Measurements from ENCODE around the gene UBQLN3. TPM values are rescaled to one million over a fixed set of nuclear protein-coding genes. Genes with fewer than 3 reads are reported as not detected.

Gene UBQLN3
- total and polyA plus RNA-seq, 2 donors (not counting 3 experiments of a cell fraction or from before 2014, with no cell fraction given), result not detected

DNA sequence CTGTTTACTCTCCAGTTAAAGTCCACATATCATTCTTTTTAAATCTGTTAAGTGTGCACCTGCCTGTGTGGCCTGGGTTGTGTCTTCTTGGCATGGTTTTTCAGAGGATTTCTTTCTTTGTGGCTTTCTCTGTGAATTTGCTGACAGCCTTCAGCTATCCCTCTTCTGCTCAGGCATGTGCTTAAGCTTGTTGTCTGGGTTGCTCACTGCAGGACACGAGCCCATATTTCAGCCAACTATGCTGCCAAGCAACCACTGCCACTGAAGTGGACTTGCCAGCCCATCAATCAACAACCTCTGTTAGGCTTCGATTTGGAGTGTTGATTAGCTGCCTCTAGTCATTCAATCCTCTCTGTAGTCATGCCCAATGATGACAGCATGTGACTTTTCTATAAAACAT lies 42.2 kb downstream of the UBQLN3 start:
- dilution Hi-C loops (cut with MboI; ENCODE audit: extremely low pct_ligation_motif_present, low sequenced_read_pairs) (no loop called here), intact Hi-C loops (cut with micrococcal nuclease) (no loop called here)
- H2AFZ ChIP-seq (ENCODE audit: low read depth, low read length), result no peak overlapping the region
- ChIA-PET CTCF (interaction anchor here (1.5 kb wide), 1 partner anchor 9 kb away, joined by 9 read pairs; no protein-coding TSS in a partner anchor), POLR2A (no interaction called here)
- H3K9me3 ChIP-seq (replicated peaks; ENCODE audit: control insufficient read depth, insufficient read depth, low read length), result no peaks in the 10 kb centered on the region
- H3K36me3 ChIP-seq (ENCODE audit: control insufficient read depth in 2 of 2, extremely low read depth in 1 of 2, insufficient read depth in 2 of 2, low read length in 2 of 2), result no peaks in the 10 kb centered on the region
- no peaks in the 10 kb centered on the region for H3K27me3 ChIP-seq (ENCODE audit: control insufficient read depth in 2 of 2, insufficient read depth in 2 of 2, low read length in 2 of 2)
- BruUV-seq (replicated peaks), result no TSS peak
- no peaks in the 10 kb centered on the region for H3K4me1 ChIP-seq (ENCODE audit: control insufficient read depth, extremely low read depth, insufficient read depth, low read length)
- no peak for FAIRE-seq
- no peak overlapping the region for H3K4me3 ChIP-seq (replicated peaks in 1 of 3; ENCODE audit: insufficient read depth in 1 of 3, low read depth in 1 of 3, low read length in 3 of 3)
- no peaks in the 10 kb centered on the region for H3K9me1 ChIP-seq (replicated peaks; ENCODE audit: control insufficient read depth, extremely low read depth, insufficient read depth, low read length)
- no peak for TF ChIP-seq POLR2AphosphoS5 (IDR thresholded peaks at IDR 0.05; ENCODE audit: insufficient read depth, low read depth, low read length)
- TF ChIP-seq MAX (IDR thresholded peaks at IDR 0.05; ENCODE audit: insufficient read depth, insufficient read length), result no peak
- no peak for TF ChIP-seq MYC (IDR thresholded peaks at IDR 0.05; ENCODE audit: low read depth, low read length)
- TF ChIP-seq, protein P1, sequence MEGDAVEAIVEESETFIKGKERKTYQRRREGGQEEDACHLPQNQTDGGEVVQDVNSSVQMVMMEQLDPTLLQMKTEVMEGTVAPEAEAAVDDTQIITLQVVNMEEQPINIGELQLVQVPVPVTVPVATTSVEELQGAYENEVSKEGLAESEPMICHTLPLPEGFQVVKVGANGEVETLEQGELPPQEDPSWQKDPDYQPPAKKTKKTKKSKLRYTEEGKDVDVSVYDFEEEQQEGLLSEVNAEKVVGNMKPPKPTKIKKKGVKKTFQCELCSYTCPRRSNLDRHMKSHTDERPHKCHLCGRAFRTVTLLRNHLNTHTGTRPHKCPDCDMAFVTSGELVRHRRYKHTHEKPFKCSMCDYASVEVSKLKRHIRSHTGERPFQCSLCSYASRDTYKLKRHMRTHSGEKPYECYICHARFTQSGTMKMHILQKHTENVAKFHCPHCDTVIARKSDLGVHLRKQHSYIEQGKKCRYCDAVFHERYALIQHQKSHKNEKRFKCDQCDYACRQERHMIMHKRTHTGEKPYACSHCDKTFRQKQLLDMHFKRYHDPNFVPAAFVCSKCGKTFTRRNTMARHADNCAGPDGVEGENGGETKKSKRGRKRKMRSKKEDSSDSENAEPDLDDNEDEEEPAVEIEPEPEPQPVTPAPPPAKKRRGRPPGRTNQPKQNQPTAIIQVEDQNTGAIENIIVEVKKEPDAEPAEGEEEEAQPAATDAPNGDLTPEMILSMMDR (IDR thresholded peaks at IDR 0.05; ENCODE audit: extremely low read depth in 1 of 2, insufficient read depth in 1 of 2, low read depth in 1 of 2, low read length in 2 of 2), result no peak
- TF ChIP-seq GATA2 (IDR thresholded peaks at IDR 0.05; ENCODE audit: insufficient read depth, insufficient read length, low read depth, low read length), result no peak
- TF ChIP-seq FOS (IDR thresholded peaks at IDR 0.05; ENCODE audit: borderline replicate concordance, insufficient read depth, low read length), result no peak
- TF ChIP-seq EZH2 (IDR thresholded peaks at IDR 0.05; ENCODE audit: borderline replicate concordance, low read depth, low read length, severe bottlenecking), result no peak
- no peak for TF ChIP-seq POLR2A (IDR thresholded peaks at IDR 0.05; ENCODE audit: low read depth, low read length)
- TF ChIP-seq JUN (IDR thresholded peaks at IDR 0.05; ENCODE audit: borderline replicate concordance, insufficient read depth, insufficient read length, low read depth), result no peak
- no peak overlapping the region for H3K9ac ChIP-seq (replicated peaks; ENCODE audit: extremely low read depth, insufficient read depth, low read length)
- H4K20me1 ChIP-seq (replicated peaks; ENCODE audit: control insufficient read depth, extremely low read depth, insufficient read depth, low read length), result no peaks in the 10 kb centered on the region
- H3K4me2 ChIP-seq (ENCODE audit: insufficient read depth, low read length), result no peak overlapping the region
- H3K27ac ChIP-seq (ENCODE audit: insufficient read depth, low read depth, low read length), result no peak overlapping the region
- DNase-seq (ENCODE audit: low read depth, low spot score), result no peak
- no peaks in the 10 kb centered on the region for H3K79me2 ChIP-seq (ENCODE audit: control insufficient read depth, insufficient read depth, low read length)

Data from endothelial cell of umbilical vein (primary cell).